Left ventricle myocardium inferior (tissue), 1 donor: ENCODE data around the gene ZRANB1. TPM values are rescaled to one million over a fixed set of nuclear protein-coding genes. Genes with fewer than 3 reads are reported as not detected.
A peak's percentile ranks its signal among the peaks of the same experiment; 100 is the strongest.
"Not testable (repeated sequence)": the region's sequence is repeated elsewhere in the genome, so short reads cannot be mapped to it uniquely, and the experiment has no call there.

Experiments used
- DNase-seq: peaks from one replicate; pipeline ENCODE4 v3.0.0-alpha.2; 2020
- H3K27ac ChIP-seq: fragments of 200-600 bp; replicated peaks from 2 replicates; pipeline ENCODE4 v1.8.0; 2021
- H3K27me3 ChIP-seq: fragments of 200-600 bp; 2 replicates; pipeline ENCODE4 v1.8.0; 2021; ENCODE audit warnings: low read depth
- H3K36me3 ChIP-seq: fragments of 200-600 bp; 2 replicates; pipeline ENCODE4 v1.8.0; 2021
- H3K4me1 ChIP-seq: fragments of 200-600 bp; 2 replicates; pipeline ENCODE4 v1.8.0; 2021
- H3K4me3 ChIP-seq: fragments of 200-600 bp; 2 replicates; pipeline ENCODE4 v1.8.0; 2021; ENCODE audit warnings: mild to moderate bottlenecking, moderate library complexity
- H3K9me3 ChIP-seq: fragments of 200-600 bp; replicated peaks from 2 replicates; pipeline ENCODE4 v1.8.0; 2021
- intact Hi-C: fragments of 100-400 bp; cut with micrococcal nuclease; formaldehyde crosslinking; loops from one replicate; pipeline ENCODE4 v1.11.0; 2022
- total RNA-seq: library from RNA; stranded (reverse); fragmentation: NEBNext Ultra II Directional; extraction: Animal tissue kit (Norgen Biotek cat#: 25700); gene quantifications from one replicate; pipeline ENCODE4 v1.2.1, GENCODE V29; 2021
- TF ChIP-seq, protein P1 (sequence below): fragments of 200-600 bp; IDR thresholded peaks from 2 replicates; pipeline ENCODE4 v1.8.0; 2021; ENCODE audit warnings: antibody characterized with exemption, mild to moderate bottlenecking, borderline replicate concordance
- donor health status: DM: no; HTN: yes; CAD: no; lungs with severe emphysema.

Gene ZRANB1
- total RNA-seq, 1 donor from 2014 or later: 25.3 TPM

DNA sequence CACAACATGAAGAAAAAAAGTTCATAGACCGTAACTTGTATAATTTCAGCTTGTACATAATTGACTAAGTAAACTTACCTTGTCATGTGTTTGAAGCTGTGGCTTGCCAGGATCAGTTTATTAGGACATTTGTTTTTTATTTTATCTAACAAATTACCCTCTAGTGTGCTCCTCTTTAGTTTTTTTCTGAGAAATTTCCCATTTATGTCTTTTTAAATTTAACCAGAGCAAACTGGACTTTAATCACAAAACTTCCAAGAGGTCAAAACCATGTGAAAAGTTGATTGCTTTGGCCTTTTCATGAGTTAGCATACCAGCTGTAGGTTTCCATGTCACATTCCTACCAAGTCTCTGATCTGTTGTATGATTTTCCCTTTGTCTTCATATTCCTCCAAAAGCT is 42.5 kb downstream of the ZRANB1 start:
- Histone ChIP-seq H3K27me3 (no peaks in the 10 kb centered on the region), H3K4me3 (no peak overlapping the region), H3K27ac (no peak overlapping the region), H3K4me1 (peaks cover 8% of the 10 kb centered on the region), H3K9me3 (no peaks in the 10 kb centered on the region), H3K36me3 (peaks cover 66% of the 10 kb centered on the region)
- TF ChIP-seq, protein P1, sequence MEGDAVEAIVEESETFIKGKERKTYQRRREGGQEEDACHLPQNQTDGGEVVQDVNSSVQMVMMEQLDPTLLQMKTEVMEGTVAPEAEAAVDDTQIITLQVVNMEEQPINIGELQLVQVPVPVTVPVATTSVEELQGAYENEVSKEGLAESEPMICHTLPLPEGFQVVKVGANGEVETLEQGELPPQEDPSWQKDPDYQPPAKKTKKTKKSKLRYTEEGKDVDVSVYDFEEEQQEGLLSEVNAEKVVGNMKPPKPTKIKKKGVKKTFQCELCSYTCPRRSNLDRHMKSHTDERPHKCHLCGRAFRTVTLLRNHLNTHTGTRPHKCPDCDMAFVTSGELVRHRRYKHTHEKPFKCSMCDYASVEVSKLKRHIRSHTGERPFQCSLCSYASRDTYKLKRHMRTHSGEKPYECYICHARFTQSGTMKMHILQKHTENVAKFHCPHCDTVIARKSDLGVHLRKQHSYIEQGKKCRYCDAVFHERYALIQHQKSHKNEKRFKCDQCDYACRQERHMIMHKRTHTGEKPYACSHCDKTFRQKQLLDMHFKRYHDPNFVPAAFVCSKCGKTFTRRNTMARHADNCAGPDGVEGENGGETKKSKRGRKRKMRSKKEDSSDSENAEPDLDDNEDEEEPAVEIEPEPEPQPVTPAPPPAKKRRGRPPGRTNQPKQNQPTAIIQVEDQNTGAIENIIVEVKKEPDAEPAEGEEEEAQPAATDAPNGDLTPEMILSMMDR: no peak
- no peak for DNase-seq
- intact Hi-C loops: no loop called here

DNA sequence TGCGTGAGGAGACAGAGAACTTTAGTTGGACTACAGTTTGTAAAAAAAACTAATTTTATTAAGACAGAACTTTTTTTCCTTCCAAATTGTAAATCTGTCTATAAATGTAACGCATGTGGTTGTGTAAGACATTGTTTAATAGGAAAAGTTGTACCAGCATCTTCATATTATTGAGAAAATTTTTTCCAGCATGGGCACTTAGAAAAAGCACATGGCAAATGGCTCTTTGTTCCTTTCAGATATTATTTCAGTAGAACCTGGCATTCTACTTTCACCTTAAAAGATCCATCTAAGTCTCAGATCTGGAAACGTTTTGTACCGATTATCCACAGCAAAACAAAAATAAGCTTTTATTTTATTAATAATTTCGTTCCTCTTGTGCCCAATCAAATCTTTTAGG is 43.2 kb downstream of the ZRANB1 start:
- no peak overlapping the region for H3K27ac ChIP-seq
- intact Hi-C loops: no loop called here
- no peak for DNase-seq
- H3K36me3 ChIP-seq: peaks cover 74% of the 10 kb centered on the region
- no peaks in the 10 kb centered on the region for H3K9me3 ChIP-seq
- no peak overlapping the region for H3K4me3 ChIP-seq
- no peaks in the 10 kb centered on the region for H3K27me3 ChIP-seq
- peaks cover 16% of the 10 kb centered on the region for H3K4me1 ChIP-seq
- TF ChIP-seq, protein P1: no peak

DNA sequence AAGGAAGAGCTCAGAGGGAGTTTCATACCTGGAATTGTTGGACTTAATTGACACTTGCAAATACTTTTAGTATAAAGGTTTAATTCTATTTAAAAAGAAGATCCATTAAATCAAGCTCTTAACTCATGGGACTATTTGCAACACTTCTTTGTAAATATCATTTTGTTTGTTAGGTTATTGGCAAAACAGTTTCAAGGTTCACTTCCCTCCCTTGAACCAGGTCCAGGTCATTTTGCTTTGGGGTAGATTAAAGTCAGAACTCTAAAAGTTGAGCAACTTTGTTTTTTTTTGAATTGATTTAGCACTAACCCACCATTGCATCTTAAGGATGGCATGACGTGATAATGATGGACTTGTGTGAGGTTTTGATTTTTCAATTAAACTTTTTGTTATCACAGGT is 45.9 kb downstream of the ZRANB1 start:
- no peak overlapping the region for H3K4me3 ChIP-seq
- peaks cover 34% of the 10 kb centered on the region for H3K4me1 ChIP-seq
- no peaks in the 10 kb centered on the region for H3K9me3 ChIP-seq
- DNase-seq: no peak
- peaks cover 83% of the 10 kb centered on the region for H3K36me3 ChIP-seq
- no peaks in the 10 kb centered on the region for H3K27me3 ChIP-seq
- intact Hi-C loops: no loop called here
- no peak overlapping the region for H3K27ac ChIP-seq
- TF ChIP-seq, protein P1: no peak

DNA sequence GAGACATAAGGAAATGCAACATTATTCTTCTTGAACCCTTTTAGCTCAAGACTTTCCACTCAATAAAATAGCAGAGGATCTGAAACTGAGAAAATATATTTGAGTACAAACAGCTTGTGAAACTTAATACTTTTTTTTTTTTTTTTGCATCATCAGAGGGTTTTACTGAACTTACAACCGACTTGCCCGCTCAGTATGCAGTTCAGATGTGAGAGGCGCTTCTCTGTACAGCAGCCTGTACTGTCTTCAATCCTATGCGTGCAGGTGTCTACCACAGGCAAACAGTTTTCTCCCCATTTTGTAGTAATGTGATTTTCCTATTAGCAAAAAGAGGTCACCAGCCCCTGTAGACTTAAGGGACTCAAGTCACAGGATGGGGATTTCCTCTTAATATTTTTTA is 46.8 kb downstream of the ZRANB1 start:
- H3K27ac ChIP-seq: peak overlapping the region; percentile 60
- H3K4me3 ChIP-seq, H3K9me3 ChIP-seq, H3K27me3 ChIP-seq, DNase-seq, intact Hi-C loops: not testable (repeated sequence)
- peaks cover 32% of the 10 kb centered on the region for H3K4me1 ChIP-seq
- H3K36me3 ChIP-seq: peaks cover 83% of the 10 kb centered on the region

DNA sequence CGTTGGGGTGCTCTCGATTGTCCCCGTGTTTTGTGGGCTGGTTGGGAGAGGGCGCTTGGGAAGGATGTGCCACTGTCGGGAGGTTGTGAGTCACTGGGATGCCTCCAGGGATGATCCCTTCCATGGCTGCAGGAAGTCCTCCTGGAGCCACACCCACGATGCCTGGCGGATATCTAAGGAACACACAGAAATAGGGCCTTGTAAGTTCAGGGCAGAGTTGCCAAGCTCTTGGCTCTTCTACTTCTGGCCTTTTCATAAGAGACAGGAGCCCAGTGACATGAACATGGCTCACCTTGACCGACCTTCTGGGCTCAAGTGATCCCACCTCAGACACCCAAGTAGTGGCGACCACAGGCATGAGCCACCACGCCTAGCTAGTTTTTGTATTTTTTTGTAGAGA is 47.6 kb downstream of the ZRANB1 start:
- Histone ChIP-seq H3K36me3 (peaks cover 83% of the 10 kb centered on the region), H3K4me3 (no peak overlapping the region), H3K4me1 (peaks cover 32% of the 10 kb centered on the region), H3K9me3 (no peaks in the 10 kb centered on the region), H3K27me3 (no peaks in the 10 kb centered on the region), H3K27ac (peak overlapping the region; percentile 60)
- intact Hi-C loops: no loop called here
- TF ChIP-seq, protein P1: no peak
- DNase-seq: no peak

DNA sequence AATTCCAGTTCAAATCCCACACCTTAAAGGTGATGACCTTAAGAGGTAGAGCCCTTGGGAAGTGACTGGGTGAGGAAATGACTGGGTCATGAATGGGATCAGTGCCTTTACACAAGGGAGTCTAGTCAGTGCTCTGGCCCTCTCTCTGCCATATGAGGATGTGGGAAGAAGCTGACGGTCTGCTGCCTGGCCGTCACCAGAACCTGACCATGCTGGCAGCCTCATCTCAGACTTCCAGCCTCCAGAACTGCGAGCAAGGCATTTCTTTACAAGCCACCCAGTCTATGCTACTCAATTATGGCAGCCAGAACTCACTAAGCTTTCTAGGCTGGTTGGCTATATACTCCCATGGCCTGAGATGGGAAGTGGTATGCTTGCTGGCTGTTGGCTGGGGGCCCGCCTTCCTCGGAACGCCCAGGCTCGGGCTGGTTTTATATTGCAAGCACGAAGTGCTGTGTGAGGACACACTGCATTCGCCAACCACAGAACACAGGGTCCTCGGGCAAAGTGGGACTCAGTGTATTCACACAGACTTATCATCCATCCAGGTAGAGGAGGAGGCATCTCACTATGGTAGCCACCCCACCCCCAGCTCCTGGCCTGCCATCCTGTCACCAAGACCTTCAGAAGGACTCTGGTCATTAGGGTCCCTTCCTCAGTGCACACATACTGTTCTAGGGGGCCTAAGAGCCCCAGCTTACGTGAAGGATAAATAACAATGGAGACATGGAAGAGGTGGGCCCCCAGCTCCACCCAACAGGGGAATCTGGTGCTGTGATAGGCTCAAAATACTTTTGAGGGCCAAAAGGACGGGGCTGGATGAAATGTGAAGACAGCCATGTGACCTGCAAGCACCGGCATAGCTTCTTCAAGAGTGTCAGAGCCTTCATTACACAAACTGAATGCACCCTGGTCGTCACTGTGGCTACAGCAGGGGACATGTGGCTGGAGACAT is 49.0 kb downstream of the ZRANB1 start:
- intact Hi-C loops: loop anchor here (10.0 kb wide), 1 partner anchor 54 kb away; no protein-coding TSS in a partner anchor
- TF ChIP-seq, protein P1: no peak

More for the DNA sequence above, 49.0 kb downstream of the ZRANB1 start:
- Histone ChIP-seq H3K36me3 (peaks cover 83% of the 10 kb centered on the region), H3K27ac (peak overlapping the region; percentile 60), H3K4me3 (no peak overlapping the region), H3K4me1 (peaks cover 32% of the 10 kb centered on the region), H3K9me3 (no peaks in the 10 kb centered on the region), H3K27me3 (no peaks in the 10 kb centered on the region)
- no peak for DNase-seq
